ENCODE results near the gene ZNF578. TPM values are rescaled to one million over a fixed set of nuclear protein-coding genes. Genes with fewer than 3 reads are reported as not detected.
A peak's percentile ranks its signal among the peaks of the same experiment; 100 is the strongest.
"Not testable (repeated sequence)": the region's sequence is repeated elsewhere in the genome, so short reads cannot be mapped to it uniquely, and the experiment has no call there.

ZNF578 gene
- total RNA-seq, 1 donor = 1.3 TPM

GRCh38 chr19:52532480-52532879 is 79.1 kb downstream of the ZNF578 start:
- Histone ChIP-seq H3K27me3 (ENCODE audit: insufficient read depth, low read length) (no peaks in the 10 kb centered on the region), H3K4me3 (ENCODE audit: low read length) (no peak overlapping the region), H3K4me1 (ENCODE audit: insufficient read depth, low read length) (peaks cover 49% of the 10 kb centered on the region), H3K9me3 (ENCODE audit: low read depth, low read length) (no peaks in the 10 kb centered on the region)

GRCh38 chr19:52533901-52534300 is 80.5 kb downstream of the ZNF578 start:
- Histone ChIP-seq H3K4me1 (ENCODE audit: insufficient read depth, low read length) (peaks cover 38% of the 10 kb centered on the region), H3K9me3 (ENCODE audit: low read depth, low read length) (no peaks in the 10 kb centered on the region), H3K4me3 (ENCODE audit: low read length) (no peak overlapping the region), H3K27me3 (ENCODE audit: insufficient read depth, low read length) (no peaks in the 10 kb centered on the region)

- H3K4me1 ChIP-seq (ENCODE audit: insufficient read depth, low read length) = peaks cover 34% of the 10 kb centered on the region
- H3K27me3 ChIP-seq (ENCODE audit: insufficient read depth, low read length); H3K9me3 ChIP-seq (ENCODE audit: low read depth, low read length): not testable (repeated sequence)
- H3K4me3 ChIP-seq (ENCODE audit: low read length) = peak overlapping the region; percentile 67
Measured at GRCh38 chr19:52535385-52535770, 82.0 kb downstream of the ZNF578 start.

GRCh38 chr19:52535771-52536447 is 82.6 kb downstream of the ZNF578 start:
- peaks cover 34% of the 10 kb centered on the region for H3K4me1 ChIP-seq (ENCODE audit: insufficient read depth, low read length)
- no peaks in the 10 kb centered on the region for H3K27me3 ChIP-seq (ENCODE audit: insufficient read depth, low read length)
- H3K9me3 ChIP-seq (ENCODE audit: low read depth, low read length) = no peaks in the 10 kb centered on the region
- H3K4me3 ChIP-seq (ENCODE audit: low read length) = peak overlapping the region; percentile 67

GRCh38 chr19:52536448-52536800 is 83.1 kb downstream of the ZNF578 start:
- Histone ChIP-seq H3K9me3 (ENCODE audit: low read depth, low read length) (no peaks in the 10 kb centered on the region), H3K4me1 (ENCODE audit: insufficient read depth, low read length) (peaks cover 34% of the 10 kb centered on the region), H3K4me3 (ENCODE audit: low read length) (peak overlapping the region; percentile 67), H3K27me3 (ENCODE audit: insufficient read depth, low read length) (no peaks in the 10 kb centered on the region)

- not testable (repeated sequence) for H3K9me3 ChIP-seq (ENCODE audit: low read depth, low read length); H3K4me3 ChIP-seq (ENCODE audit: low read length); H3K27me3 ChIP-seq (ENCODE audit: insufficient read depth, low read length)
- peaks cover 38% of the 10 kb centered on the region for H3K4me1 ChIP-seq (ENCODE audit: insufficient read depth, low read length)
Measured at GRCh38 chr19:52538815-52539214, 85.5 kb downstream of the ZNF578 start.

GRCh38 chr19:52541176-52541575 is 87.8 kb downstream of the ZNF578 start:
- H3K4me3 ChIP-seq (ENCODE audit: low read length); H3K27me3 ChIP-seq (ENCODE audit: insufficient read depth, low read length); H3K9me3 ChIP-seq (ENCODE audit: low read depth, low read length): not testable (repeated sequence)
- peaks cover 20% of the 10 kb centered on the region for H3K4me1 ChIP-seq (ENCODE audit: insufficient read depth, low read length)

- Histone ChIP-seq H3K9me3 (ENCODE audit: low read depth, low read length) (no peaks in the 10 kb centered on the region), H3K27me3 (ENCODE audit: insufficient read depth, low read length) (no peaks in the 10 kb centered on the region), H3K4me3 (ENCODE audit: low read length) (no peak overlapping the region), H3K4me1 (ENCODE audit: insufficient read depth, low read length) (peaks cover 15% of the 10 kb centered on the region)
Measured at GRCh38 chr19:52541608-52542007, 88.3 kb downstream of the ZNF578 start.

GRCh38 chr19:52542541-52542940 is 89.2 kb downstream of the ZNF578 start:
- H3K9me3 ChIP-seq (ENCODE audit: low read depth, low read length); H3K27me3 ChIP-seq (ENCODE audit: insufficient read depth, low read length); H3K4me3 ChIP-seq (ENCODE audit: low read length): not testable (repeated sequence)
- peaks cover 11% of the 10 kb centered on the region for H3K4me1 ChIP-seq (ENCODE audit: insufficient read depth, low read length)

GRCh38 chr19:52542984-52543664 is 89.8 kb downstream of the ZNF578 start:
- H3K4me1 ChIP-seq (ENCODE audit: insufficient read depth, low read length) = peaks cover 11% of the 10 kb centered on the region
- no peaks in the 10 kb centered on the region for H3K27me3 ChIP-seq (ENCODE audit: insufficient read depth, low read length)
- H3K4me3 ChIP-seq (ENCODE audit: low read length) = no peak overlapping the region
- peaks cover under 1% of the 10 kb centered on the region for H3K9me3 ChIP-seq (ENCODE audit: low read depth, low read length)

- peaks cover 69% of the 10 kb centered on the region for H3K9me3 ChIP-seq (ENCODE audit: low read depth, low read length)
- no peaks in the 10 kb centered on the region for H3K4me1 ChIP-seq (ENCODE audit: insufficient read depth, low read length)
- no peaks in the 10 kb centered on the region for H3K27me3 ChIP-seq (ENCODE audit: insufficient read depth, low read length)
- H3K4me3 ChIP-seq (ENCODE audit: low read length) = no peak overlapping the region
Measured at GRCh38 chr19:52554216-52554971, 101.0 kb downstream of the ZNF578 start.

GRCh38 chr19:52557231-52557995 is 104.1 kb downstream of the ZNF578 start:
- Histone ChIP-seq H3K9me3 (ENCODE audit: low read depth, low read length) (peaks cover 73% of the 10 kb centered on the region), H3K4me1 (ENCODE audit: insufficient read depth, low read length) (no peaks in the 10 kb centered on the region), H3K27me3 (ENCODE audit: insufficient read depth, low read length) (no peaks in the 10 kb centered on the region), H3K4me3 (ENCODE audit: low read length) (no peak overlapping the region)

- H3K4me3 ChIP-seq (ENCODE audit: low read length); H3K4me1 ChIP-seq (ENCODE audit: insufficient read depth, low read length); H3K27me3 ChIP-seq (ENCODE audit: insufficient read depth, low read length): not testable (repeated sequence)
- H3K9me3 ChIP-seq (ENCODE audit: low read depth, low read length) = peaks cover 71% of the 10 kb centered on the region
Measured at GRCh38 chr19:52558732-52559445, 105.5 kb downstream of the ZNF578 start.

- peaks cover 61% of the 10 kb centered on the region for H3K9me3 ChIP-seq (ENCODE audit: low read depth, low read length)
- not testable (repeated sequence) for H3K4me1 ChIP-seq (ENCODE audit: insufficient read depth, low read length); H3K4me3 ChIP-seq (ENCODE audit: low read length); H3K27me3 ChIP-seq (ENCODE audit: insufficient read depth, low read length)
Measured at GRCh38 chr19:52561611-52562010, 108.3 kb downstream of the ZNF578 start.

Data from mononuclear cell (primary cell).